GM20431 (cell line): ENCODE measurements around the gene USPL1.
"Not testable (repeated sequence)": the region's sequence is repeated elsewhere in the genome, so short reads cannot be mapped to it uniquely, and the experiment has no call there.

Source experiments
- in situ Hi-C: fragments of 300-500 bp; cut with MseI, MboI; formaldehyde crosslinking; loops from one replicate; pipeline ENCODE4 v1.15.0; 2020; ENCODE audit warnings: low sequenced_read_pairs; ENCODE audit not compliant: unreplicated experiment

Gene USPL1

DNA sequence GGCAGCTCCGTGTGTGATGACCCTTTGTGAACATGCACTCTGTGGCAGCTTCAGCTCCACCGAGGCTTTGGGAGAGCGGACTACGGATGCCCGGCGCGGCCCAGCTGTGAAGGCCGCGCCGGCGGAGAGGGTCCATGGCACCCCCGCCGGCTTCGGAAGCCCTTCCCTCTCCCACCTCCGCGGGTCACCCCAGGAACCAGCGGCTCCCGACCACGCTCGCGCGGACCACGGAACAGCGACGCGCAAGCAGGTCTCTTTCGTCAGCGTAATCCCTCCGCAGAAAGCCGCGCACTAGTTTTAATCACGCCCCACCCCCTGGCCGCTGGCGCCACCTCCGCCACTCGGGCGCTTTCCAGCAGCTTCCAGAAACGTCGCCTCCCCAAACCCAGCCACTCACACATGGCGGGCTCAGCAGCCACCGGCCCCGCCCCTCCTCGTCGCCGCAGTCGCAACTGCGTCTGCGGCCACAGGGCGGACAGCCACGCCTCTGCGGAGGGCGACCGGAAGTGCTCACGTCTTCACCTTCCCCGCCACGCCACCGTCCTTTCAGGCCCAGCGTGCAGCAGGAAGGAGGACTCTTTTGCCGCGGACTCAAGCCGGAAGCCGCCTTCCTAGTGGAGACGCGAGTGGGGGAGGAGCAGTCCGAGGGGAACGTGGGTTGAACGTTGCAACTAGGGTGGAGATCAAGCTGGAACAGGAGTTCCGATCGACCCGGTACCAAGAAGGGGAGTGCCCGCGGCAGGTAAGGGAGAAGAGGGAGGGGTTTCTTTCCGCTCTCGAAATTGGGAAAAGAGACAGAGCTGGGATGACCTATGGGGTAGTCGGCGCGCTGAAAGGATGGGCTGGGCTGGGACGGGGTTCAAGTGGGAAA is at the start of gene USPL1:
USPL1 (plus strand) TSS at position 606 of the 871 bp plus-strand sequence. CDS start 3,221 bp downstream, outside the sequence.
- in situ Hi-C loops: no loop called here

DNA sequence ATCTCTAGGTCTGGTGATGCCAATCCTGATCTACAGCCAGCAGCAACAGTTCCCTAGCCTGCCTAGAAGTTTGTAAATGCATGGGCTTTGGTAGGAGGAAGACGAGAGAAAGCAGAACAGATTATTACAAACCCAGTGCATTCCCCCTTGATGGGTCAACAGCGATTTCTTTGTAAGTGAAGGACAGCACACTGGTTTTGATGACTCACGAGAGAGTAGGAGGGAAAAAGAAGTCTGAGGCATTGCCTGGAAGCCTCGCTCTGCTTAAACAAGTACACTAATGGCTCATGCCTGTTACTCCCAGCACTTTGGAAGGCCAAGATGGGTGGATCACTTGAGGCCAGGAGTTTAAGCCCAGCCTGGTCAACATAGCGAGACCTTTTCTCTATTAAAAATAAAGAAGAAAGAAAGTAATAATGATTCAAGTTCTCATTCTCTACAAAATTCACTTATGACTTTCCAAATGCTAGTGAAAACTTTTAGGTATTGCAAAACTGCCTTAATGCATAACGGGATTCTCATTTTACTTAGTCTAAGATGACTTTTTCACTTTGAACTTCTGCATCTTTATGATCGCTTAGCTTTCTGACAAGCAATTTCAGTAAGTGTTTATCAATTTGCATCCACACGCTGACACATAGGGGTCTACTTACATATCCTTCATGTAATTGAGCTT is 47.7 kb upstream of the USPL1 start:
- in situ Hi-C loops: no loop called here

DNA sequence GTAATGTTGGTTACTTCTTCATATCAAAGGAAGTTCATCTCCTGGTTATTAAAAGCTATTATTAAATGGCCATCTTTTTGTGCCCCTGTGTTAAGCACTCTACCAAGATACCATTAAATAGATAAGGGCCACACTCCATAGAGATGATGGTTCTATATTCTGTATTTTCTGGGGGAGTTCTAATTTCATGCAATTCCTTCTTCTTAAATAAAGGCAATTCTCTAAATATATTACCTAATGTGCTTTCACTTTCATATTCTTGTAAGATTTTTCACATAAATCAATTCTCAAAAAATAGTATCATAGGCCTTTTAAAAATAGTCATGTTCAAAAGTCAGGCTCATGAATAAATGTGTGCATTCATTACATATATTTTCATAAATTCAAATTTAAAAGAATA is 47.0 kb upstream of the USPL1 start:
- in situ Hi-C loops: no loop called here

DNA sequence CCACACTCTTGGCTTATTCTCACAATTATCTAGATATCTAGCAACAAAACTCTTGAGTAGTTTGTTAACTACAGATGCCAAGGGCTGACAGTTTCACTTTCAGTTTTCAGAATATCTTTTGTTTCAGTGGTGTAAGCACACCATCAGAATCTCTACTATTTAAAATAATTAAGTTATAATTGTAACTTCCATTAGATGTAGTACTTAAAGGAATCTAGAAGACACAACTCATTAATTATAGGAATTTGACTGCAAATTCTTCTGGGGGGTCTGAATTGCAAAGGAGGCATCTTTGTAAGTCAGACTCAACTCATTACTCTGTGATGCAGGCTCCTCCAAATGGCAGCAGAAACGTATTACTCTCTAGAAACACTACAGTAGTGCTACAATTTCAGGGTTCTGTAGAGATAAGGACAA is 44.9 kb upstream of the USPL1 start:
- in situ Hi-C loops: no loop called here

DNA sequence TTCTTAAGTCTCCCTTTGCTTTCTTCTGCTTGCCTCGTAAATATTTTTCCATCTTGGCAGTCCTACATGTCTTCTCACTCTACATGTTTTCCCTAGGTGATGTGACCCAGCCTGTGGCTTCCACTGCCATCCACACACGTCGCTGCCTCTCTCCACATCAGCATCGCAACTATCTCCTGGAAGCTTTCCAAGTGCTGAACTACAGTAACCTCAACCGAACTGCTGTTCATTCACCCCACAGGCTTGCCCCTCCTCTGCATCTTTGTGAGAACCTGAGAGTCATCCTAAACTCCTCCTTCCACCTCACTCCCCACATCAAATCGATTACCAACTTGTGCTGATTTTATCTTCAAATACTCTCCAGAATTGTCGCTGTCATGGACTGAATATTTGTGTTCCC is 41.2 kb upstream of the USPL1 start:
- in situ Hi-C loops: no loop called here

DNA sequence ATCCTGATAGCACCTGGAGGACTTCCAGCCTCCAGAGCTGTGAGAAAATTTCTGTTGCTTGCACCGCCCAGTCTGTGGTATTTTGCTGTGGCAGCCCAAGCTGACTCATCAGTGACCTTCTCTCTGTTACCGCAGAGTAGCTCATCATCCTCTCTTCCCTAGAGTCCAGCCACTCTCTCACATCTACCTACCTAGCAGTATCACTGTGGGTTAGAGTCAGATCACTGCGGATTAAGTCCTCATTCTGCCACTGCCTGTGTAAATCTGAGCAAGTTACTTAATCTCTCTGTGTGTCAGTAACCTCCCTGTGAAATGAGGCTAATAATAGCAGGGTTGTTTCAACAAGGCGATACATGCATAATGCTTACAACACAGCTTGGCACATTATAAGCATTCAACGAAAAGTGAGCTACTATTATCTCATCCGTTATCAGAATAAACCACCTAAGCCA is 40.3 kb upstream of the USPL1 start:
- in situ Hi-C loops: no loop called here

DNA sequence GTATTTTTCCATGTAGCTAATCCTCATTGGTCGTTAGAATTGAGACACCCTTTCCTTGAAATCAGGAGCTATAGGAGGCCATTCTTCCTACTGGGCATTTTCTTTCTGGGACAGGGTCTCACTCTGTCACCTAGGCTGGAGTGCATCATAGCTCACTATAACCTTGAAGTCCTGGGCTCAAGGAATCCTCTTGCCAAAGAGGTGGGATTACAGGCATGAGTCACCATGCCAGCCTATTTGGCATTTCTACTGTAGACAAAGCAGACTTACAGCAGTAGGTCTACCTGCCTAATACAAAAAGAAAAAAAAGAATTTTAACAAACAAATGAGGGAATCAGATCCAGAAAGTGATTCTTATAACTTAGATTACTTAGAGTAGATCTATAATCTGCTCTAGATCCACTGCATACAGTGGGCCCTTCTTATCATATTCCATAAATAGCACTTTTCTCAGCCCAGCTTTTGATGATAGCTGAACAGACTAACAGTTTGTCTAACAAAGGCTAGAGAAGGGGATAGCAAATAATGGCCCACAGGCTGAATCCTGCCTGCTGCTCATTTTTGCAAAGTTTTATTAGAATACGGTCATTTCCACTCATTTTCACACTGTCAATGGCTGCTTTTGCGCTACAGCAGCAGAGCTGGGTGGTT is 36.7 kb upstream of the USPL1 start:
- in situ Hi-C loops: no loop called here

DNA sequence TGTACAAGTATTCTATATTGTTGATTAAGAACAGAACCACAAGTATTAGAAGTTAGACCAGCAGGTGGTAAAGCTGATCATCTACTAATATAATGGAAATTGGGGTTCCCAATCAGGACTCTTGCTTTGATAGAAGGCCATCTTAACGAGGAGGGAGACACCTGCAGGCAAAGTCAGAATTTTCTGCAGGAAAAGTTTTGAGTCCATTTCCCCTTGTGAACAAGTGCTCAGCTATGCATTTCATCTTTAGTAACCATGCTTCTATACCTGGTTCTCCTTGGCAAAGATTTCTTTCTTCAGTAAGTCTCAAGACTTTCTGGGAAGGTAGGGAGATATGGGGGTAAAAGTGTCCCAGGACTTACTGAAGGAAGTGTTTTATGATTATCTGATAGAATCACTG is 36.1 kb upstream of the USPL1 start:
- in situ Hi-C loops: no loop called here

DNA sequence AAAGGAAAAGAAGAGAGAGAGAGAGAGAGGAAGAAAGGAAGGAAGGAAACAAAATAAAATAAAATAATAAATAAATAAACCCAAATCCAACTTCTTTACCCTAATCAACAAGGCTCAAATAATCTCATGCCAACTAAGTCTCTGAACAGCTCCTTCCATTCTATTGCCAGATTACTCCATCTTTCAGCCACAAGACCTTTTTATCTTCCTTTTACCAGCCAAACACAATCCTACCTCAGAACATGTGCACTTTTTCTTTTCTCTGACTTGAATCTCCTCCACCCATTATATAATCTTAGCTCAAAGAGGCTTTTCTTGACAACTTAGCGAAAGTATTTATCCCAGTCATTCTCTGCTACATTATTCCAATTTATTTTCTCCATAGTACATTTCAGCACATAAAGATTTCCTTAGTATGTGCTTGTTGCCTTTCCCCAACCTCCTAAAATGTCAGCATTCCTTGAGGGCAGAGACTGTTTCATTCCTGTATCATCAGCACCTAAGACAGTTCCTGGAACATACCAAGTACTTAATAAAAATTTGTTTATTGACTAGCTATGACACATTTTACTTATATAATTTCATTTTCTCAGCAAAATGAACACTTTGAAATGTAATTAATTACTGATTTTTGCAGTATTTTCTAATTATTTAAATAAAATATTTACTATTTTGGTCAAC is 33.5 kb upstream of the USPL1 start:
- in situ Hi-C loops: no loop called here

DNA sequence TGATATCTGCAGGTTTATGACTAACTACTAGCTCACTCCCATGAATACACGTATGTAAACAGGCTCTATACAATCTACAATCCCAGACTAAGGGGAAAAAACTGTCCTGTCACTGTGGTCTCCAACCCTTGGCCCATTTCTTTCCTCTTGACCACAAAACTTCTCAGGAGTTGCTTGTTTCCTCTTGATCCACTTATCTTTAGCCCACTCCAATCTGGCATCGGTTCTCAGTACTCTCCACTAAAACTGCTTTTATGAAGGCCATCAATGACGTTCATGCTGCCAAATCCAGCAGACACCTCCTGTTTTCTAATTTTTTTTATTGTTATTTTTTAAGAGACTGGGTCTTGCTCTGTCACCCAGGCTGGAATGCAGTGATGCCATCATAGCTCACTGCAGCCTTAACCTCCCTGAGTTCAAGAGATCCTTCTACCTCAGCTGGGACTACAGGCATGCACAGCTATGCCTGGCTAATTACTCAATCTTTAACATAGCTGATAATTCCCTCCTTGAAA is 31.9 kb upstream of the USPL1 start:
- in situ Hi-C loops: no loop called here

DNA sequence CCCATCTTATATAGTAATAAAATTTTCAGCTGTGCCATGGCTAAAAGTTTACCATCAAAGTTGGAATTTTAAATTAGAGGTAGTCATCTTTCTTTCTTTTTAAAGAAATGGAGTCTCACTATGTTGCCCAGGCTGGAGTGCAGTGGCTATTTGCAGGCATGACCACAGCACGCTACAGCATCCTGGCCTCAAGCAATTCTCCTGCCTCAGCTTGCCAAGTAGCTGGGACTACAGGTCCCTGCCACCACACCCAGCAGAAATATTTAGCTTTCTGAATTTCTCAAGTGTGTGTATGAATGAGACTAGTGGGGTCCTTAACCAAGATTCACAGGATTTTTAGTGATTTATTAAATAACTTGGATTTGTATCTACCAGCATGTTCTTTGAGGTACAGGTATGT is 30.5 kb upstream of the USPL1 start:
- in situ Hi-C loops: no loop called here

DNA sequence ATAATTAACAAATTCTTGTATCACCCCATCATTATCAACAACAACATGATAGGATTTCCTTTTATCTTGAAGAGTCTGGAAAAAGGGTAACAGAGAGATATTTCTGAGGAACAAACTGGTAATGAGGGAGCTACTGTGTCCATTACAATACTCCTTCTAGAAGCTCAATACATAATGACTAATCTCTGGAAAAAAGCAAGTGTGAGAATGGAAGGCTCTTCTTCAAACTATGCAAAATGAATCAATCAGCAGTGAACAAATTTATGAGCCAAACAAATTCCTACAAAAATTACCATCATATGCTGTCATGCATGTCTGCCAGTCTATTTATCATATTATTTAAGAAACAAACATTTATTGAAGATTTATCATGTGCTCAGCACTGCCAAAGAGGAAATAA is 30.0 kb upstream of the USPL1 start:
- in situ Hi-C loops: no loop called here

DNA sequence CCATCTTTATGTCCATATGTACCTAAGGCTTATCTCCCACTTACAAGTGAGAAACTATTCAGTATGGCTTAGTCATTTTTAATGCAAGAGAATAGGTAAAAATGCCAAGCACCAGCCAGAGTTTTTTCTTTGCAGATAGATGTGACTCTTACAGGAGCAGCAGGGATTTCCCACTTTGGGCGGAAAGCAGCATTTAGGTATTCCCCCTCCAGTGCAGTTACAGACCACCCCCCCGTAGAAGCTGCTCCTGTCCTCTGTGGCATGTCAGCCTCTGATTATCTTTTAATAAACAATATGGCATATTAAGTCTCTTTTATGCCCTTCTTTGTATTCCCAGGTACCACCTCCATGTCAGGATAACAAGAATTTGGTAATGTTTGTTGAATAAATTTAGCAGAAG is 24.7 kb upstream of the USPL1 start:
- in situ Hi-C loops: no loop called here

DNA sequence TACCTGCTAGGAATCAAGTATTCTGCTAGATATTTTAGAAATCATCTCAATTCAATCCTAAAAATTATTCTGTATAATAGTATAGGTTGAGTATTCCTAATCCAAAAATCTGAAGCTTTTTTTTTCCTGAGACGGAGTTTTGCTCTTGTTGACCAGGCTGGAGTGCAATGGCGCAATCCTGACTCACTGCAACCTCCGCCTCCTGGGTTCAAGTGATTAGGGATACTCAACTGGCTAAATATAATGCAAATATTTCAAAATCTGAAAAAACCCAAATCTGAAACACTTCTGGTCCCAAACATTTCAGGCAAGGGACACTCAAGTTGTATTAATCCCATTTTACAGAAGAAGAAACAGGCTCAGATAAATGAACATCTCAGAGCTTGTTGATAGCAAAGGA is 17.2 kb upstream of the USPL1 start:
- in situ Hi-C loops: no loop called here

DNA sequence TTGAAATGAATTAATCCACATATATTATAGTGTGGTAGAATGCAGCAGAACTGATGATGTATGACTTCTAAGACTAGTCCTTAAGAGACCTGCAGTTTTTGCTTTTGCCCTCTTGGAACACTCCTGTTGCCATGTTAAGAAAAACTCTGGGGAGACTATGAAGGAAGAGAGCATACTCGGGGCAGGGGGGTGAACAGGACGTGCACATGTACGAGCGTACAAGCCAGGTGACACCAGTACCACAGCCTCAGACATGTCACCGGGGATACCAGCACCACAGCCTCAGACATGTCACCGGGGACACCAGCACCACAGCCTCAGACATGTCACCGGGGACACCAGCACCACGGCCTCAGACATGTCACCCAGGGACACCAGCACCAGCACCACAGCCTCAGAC is 15.9 kb upstream of the USPL1 start:
- in situ Hi-C loops: no loop called here

DNA sequence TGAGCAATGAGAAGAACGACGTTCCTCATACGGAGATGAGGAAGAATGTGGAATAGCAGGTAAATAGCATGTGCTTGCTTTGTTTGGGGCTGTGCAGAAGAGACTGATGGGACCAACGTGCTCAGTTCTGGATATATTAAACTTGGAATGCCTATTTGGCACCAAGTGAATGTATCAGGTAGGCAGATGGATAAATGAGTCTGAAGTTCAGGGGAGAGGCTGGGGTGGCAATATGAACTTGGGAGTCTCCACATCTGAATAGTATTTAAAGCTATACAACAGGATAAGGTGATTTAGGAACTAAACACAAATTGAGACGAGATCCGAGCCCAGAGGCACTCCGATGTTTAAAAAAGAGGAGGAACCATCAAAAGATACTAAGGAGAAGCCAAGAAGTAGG is 12.7 kb upstream of the USPL1 start:
- in situ Hi-C loops: no loop called here

DNA sequence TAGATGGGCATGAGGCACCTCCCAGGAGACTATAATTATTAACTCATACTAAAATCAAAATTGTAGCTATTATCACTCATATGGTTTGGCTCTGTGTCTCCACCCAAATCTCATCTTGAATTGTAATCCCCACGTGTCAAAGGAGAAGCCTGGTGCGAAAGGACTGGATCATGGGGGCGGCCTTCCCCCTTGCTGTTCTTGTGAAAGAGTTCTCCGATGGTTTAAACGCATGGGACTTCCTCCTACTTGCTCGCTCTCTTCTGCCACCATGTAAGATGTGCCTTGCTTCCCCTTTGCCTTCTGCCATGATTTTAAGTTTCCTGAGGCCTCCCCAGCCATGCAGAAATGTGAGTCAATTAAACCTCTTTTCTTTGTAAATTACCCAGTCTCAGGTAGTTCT is 10.5 kb upstream of the USPL1 start:
- in situ Hi-C loops: not testable (repeated sequence)

DNA sequence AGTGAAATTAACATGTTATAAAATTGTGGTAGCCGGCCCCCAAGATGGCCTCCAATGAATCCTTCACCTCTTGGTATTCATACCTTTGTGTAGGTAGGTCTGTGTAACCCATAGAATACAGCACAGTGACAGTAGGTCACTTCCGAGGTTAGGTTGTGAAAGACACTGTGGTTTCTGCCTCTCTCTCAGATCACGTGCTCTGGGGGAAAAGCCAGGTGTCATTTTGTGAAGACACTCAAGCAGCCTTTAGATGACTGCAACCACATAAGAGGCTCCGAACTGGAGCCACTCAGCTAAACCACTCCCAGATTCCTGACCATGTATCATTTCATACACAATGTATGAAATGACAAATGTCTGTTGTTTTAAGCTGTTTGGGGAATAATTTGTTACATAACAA is 9.8 kb upstream of the USPL1 start:
- in situ Hi-C loops: no loop called here

DNA sequence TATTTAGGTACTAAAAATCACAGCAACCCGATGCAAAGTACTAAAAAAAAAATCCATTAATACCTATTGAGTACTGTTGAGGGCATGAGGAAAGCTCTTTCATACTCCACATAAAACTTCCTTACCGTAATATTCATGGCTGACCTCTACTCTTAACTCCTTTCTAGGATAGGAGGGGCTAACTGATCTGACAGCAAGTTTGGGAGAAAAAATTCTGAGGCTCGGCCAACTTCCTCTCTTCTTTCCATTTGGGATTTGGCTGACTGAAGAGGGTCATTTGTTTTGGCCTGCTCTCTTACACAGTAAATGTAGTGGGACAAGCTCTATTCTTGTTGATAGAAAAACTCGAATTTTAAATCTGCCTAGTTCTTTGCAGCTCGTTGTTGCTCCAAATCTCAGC is 9.4 kb upstream of the USPL1 start:
- in situ Hi-C loops: no loop called here

DNA sequence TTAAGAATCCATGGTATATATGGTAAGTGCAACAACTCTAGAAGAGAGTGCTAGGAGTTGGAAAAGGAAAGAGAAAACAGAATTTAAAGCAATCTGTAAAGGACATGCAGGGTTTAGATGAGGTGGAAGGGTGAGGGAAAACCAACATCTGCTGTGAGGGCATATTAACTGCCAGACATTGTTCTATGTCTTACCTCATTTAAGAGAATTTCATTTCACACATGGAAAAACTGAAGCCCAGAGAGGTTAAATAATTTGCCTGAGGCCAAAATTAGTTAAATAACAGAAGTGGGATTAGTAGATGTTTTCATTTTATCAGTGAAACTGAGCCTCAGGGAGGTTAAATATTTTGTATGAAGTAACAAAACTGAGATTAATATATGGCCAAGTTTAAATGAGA is 7.4 kb upstream of the USPL1 start:
- in situ Hi-C loops: no loop called here
